ENCODE measurements around the gene KCNK13. TPM values are rescaled to one million over a fixed set of nuclear protein-coding genes. Genes with fewer than 3 reads are reported as not detected.

The KCNK13 gene
- total and polyA plus RNA-seq, 2 of the 13 experiments (the other 11 are each of a cell fraction or from before 2014, with no cell fraction given), result 0.08 to 0.29 TPM

GRCh38 chr14:90184094-90184493, 122.3 kb downstream of the KCNK13 start (continued):
- no peak for TF ChIP-seq IRX3 (CRISPR knock-in tag; IDR thresholded peaks at IDR 0.05; ENCODE audit: borderline replicate concordance, low read depth)
- no peak for TF ChIP-seq ZMAT5 (CRISPR knock-in tag; IDR thresholded peaks at IDR 0.05; ENCODE audit: borderline replicate concordance, low read depth)
- TF ChIP-seq BRF2 (CRISPR knock-in tag; IDR thresholded peaks at IDR 0.05), result no peak
- no peak for TF ChIP-seq ZNF207 (IDR thresholded peaks at IDR 0.05; ENCODE audit: borderline replicate concordance)
- TF ChIP-seq ZNF891 (CRISPR knock-in tag; IDR thresholded peaks at IDR 0.05), result no peak
- TF ChIP-seq ZMYM4 (CRISPR knock-in tag; IDR thresholded peaks at IDR 0.05), result no peak
- no peak for TF ChIP-seq ZNF570 (CRISPR knock-in tag; IDR thresholded peaks at IDR 0.05; ENCODE audit: borderline replicate concordance)
- TF ChIP-seq AKNA (CRISPR knock-in tag; IDR thresholded peaks at IDR 0.05; ENCODE audit: borderline replicate concordance), result no peak

All from HepG2 (cell line).